Spleen (tissue), 7 donors: ENCODE results near the gene RABGEF1.

ENCODE experiments used
- POLR2A ChIP-seq, 3 donors: fragments of 450-650 bp; IDR thresholded peaks; one replicate each; pipeline ENCODE4 v1.5.1; 2017; ENCODE audit warnings: antibody characterized with exemption in 3 of 3, mild to moderate bottlenecking in 1 of 3
- TF ChIP-seq, protein P1 (sequence below), 11 experiments: fragments of 200-600 bp in 7 of 11; fragments of 450-650 bp in 4 of 11; sonication (generic) in 4 of 11; IDR thresholded peaks in 8 of 11; conservative IDR thresholded peaks in 3 of 11; 1 replicate in 7 of 11; 2 replicates in 4 of 11; pipeline versions ENCODE4 v1.4.0 to v1.8.0; 2016 to 2021; ENCODE audit warnings: antibody characterized with exemption in 11 of 11, inconsistent platforms in 4 of 11, mild to moderate bottlenecking in 1 of 11
- donor health status: DM: no; HTN: no; CAD: no; lungs with moderate emphysema.
- donor health status: DM: no; HTN: no; CAD: no.
- donor health status: DM: no; HTN: no; CAD: no.

DNA sequence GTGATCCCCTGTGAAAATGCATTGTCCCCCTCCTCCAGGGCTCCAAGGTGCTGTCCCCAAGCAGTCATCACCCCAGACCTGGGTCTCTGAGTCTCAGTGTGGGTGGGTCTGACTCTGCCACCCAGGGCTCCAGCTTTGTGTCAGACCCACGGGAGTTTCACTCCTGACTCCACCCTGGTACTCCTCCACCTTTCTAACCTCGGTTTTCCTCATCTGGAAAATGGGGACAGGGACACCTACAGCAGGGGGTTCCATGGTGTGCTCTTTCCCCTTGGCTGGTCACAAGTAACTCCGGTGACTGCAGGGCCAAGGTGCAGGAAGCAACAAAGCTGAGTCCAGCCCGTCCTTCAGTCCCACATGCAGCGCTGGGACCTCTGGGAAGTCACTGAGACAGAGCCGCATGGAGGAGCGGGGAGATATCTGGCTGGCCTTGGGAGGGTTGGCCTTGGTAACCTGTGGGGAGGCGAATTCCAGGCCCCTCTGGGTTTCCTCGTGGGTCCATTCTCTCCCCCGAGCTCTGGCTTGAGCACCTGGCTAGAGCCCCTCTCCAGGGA is 41.8 kb upstream of the RABGEF1 start:
- TF ChIP-seq, protein P1, sequence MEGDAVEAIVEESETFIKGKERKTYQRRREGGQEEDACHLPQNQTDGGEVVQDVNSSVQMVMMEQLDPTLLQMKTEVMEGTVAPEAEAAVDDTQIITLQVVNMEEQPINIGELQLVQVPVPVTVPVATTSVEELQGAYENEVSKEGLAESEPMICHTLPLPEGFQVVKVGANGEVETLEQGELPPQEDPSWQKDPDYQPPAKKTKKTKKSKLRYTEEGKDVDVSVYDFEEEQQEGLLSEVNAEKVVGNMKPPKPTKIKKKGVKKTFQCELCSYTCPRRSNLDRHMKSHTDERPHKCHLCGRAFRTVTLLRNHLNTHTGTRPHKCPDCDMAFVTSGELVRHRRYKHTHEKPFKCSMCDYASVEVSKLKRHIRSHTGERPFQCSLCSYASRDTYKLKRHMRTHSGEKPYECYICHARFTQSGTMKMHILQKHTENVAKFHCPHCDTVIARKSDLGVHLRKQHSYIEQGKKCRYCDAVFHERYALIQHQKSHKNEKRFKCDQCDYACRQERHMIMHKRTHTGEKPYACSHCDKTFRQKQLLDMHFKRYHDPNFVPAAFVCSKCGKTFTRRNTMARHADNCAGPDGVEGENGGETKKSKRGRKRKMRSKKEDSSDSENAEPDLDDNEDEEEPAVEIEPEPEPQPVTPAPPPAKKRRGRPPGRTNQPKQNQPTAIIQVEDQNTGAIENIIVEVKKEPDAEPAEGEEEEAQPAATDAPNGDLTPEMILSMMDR (IDR thresholded peaks at IDR 0.05 in 8 of 11, conservative IDR thresholded peaks at IDR 0.05 in 3 of 11) = no peak
- no peak for TF ChIP-seq POLR2A (IDR thresholded peaks at IDR 0.05)
